ENCODE measurements around the gene CAPN5.

- TF ChIP-seq CTCF (IDR thresholded peaks at IDR 0.05) (no peak), POLR2A (IDR thresholded peaks at IDR 0.05) (no peak)
Observed at GRCh38 chr11:77153276-77154185, 86.8 kb downstream of the CAPN5 start.

All from tibial nerve (tissue), 3 donors.